ENCODE data around the gene PTPRT.

GRCh38 chr20:42544926-42545325, 644.8 kb downstream of the PTPRT start:
- TF ChIP-seq POLR2A (IDR thresholded peaks at IDR 0.05): no peak
- no peak for TF ChIP-seq CTCF (IDR thresholded peaks at IDR 0.05)
